Activated effector memory CD4-positive, alpha-beta T cell treated with anti-CD3 and anti-CD28 coated beads, Interleukin-2, amount 50 U/mL, for 16 hours (primary cell): ENCODE results near the gene SLC8B1.
"Not testable (repeated sequence)": the region's sequence is repeated elsewhere in the genome, so short reads cannot be mapped to it uniquely, and the experiment has no call there.

Experiments
- DNase-seq: peaks from one replicate; pipeline ENCODE4 v3.0.0-alpha.2; 2020

SLC8B1 gene

DNA sequence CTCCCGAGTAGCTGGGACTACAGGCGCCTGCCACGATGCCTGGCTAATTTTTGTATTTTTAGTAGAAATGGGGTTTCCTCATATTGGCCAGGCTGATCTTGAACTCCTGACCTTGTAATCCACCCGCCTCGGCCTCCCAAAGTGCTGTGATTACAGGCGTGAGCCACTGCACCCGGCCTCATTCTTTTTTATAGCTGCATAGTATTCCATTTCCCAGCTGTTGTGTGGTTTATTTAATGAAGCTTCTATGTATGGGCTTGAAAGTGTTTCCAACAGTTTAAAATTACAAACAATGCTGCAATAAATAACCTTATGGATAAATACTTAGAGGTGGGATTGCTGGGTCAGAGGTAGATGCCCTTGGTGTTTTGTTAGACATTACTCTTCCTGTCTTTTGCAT lies 19.3 kb upstream of the SLC8B1 start:
- not testable (repeated sequence) for DNase-seq

DNA sequence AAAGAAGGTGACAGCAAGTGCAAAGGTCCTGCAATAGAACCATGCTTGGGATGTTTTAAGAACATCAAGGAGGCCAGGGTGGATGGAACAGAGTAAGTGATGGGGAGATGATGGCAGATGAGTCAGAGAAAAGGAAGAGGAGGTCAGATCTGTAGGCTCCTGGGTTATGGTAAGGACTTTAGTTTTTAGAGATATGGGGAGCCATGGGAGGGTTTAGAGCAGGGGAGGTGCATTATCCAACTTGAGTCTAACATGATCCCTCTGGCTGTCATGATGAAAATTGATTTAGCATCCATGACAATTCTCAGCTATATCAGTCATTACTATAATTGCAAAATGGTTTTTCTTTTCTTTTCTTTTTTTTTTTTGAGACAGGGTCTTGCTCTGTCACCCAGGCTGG lies 16.2 kb upstream of the SLC8B1 start:
- DNase-seq, result no peak

GRCh38 chr12:113348849-113349536 lies 14.1 kb upstream of the SLC8B1 start:
- no peak for DNase-seq

DNA sequence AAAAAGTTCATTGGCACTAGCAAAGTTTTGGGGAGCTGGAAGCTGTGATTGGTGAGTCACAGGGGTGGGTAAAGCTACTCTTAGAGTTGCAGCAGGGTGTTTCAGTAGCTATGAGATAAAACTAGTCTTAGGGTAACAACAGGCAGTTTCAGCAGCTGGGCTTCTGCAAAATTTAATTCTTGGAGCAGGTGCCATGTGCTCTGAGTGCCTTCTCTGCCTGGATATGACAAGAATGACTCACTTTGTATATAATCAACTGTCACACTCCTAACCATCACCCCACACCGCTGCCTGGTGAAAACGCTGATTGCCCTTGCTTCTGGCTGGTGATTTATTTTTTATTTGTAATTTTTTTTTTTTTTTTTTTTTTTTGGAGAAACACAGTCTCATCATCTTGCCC lies 13.0 kb upstream of the SLC8B1 start:
- DNase-seq, result no peak

- no peak for DNase-seq
These were observed 12.2 kb upstream of the SLC8B1 start for GRCh38 chr12:113347107-113347506.

DNA sequence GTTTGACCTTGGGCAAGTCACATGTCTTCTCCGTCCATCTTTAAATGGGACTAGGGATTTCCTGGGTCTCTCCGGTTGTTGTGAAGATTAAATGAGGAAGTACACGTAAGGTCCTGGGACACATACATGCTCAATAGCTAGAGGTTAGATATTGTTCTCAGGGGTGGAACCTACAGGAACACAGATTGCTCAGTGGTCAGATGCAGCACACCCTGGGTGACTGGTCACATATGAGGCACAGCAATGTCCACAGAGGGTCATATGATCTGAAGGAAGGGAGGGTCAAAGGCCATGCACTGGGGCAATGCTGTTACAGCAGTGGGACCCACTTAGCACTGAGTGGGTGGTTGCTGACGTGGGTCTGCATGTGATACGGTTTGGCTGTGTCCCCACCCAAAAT lies 11.4 kb upstream of the SLC8B1 start:
- no peak for DNase-seq

DNA sequence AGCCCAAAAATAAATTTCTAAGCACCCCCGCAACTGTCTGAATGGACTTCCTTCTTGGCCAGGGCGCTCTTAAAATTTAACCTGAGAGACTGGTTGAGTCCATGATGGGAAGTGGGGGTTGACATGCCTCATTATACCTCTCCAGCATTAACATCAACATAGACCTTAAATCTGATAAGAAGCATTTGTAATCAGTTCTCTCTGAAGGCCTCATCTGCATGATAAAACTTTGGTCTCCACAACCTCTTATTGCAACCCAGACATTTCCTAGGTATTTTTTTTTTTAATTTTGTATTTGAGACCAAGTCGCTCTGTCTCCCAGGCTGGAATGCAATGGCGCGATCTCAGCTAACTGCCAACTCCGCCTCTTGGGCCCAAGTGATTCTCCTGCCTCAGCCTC lies 10.4 kb upstream of the SLC8B1 start:
- DNase-seq, result no peak

- DNase-seq, result no peak
These were observed 6.6 kb upstream of the SLC8B1 start for GRCh38 chr12:113341535-113341934.

DNA sequence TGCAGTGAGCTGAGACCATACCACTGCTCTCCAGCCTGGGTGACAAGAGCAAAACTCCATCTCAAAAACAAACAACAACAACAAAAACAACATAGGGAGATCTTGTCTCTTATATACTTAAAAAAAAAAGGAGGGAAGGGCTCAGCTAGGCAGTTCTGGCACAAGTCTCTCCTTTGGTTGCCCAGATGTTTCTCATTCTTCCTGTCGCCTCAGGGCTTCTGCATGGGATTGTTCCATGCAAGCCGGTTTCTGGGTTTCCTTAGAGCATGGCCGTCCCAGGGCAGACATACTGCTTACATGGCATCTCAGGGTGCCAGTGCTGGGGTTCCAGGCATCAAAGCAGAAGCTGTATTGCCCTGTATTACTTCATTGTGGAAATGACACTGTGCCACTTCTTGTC lies 5.2 kb upstream of the SLC8B1 start:
- no peak for DNase-seq

DNA sequence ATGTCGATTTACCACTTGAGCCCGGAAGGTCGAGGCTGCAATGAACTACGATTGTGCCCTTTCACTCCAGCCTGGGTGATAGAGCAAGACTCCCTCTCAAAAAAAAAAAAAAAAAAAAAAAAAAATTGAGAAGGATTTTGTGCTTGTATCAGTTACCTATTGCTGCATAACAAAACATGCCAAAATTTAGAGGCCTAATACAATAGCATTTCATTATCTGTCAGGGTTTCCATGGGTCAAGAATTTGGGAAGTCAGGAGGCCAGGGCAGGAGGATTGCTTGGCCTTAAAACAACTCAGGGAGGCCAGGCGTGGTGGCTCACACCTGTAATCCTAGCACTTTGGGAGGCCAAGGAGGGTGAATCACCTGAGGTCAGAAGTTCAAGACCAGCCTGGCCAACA lies 4.6 kb upstream of the SLC8B1 start:
- DNase-seq, result no peak

- DNase-seq, result no peak
These were observed 778 bp downstream of the SLC8B1 start for GRCh38 chr12:113333877-113334785.

GRCh38 chr12:113333418-113333750 lies 1.5 kb downstream of the SLC8B1 start:
- DNase-seq, result no peak

DNA sequence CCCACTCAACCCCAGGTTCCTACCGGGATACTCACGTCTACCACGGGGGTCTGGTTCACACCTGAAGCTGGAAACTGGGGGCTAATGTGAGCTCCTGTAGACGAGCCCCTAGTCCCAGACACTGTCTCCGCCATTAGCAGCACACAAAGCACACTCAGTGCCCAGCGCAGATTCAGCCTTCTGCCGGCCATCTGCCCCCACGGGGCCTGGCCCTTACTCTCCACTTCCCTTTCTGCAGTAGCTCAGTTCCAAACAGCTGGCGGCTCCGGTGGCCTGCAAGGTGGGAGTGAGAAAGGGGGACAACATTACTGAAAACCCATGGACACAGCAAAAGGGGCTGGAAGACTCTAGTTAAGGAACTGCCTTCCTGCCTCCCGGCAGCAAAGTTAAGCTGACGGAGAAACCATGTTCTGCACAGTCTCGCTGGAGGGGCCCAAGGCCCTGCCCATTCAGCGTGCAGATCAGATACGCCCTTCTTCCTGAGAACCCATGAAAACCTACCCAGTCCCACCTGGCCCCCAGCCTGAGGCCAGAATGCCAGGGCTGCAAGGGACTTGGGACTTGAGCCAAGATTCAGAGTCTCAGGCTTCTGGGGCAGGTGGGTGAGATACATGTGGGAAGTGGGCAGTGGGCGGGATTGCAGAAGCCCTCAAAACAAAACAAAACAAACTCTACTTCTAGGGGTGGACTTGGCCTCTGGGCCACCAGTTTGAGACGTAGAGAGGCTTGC lies 2.1 kb downstream of the SLC8B1 start:
- no peak for DNase-seq

GRCh38 chr12:113330505-113330904 lies 4.4 kb downstream of the SLC8B1 start:
- DNase-seq, result no peak

- DNase-seq, result no peak
These were observed 5.0 kb downstream of the SLC8B1 start for GRCh38 chr12:113329791-113330417.

GRCh38 chr12:113329022-113329790 lies 5.7 kb downstream of the SLC8B1 start:
- DNase-seq, result no peak

DNA sequence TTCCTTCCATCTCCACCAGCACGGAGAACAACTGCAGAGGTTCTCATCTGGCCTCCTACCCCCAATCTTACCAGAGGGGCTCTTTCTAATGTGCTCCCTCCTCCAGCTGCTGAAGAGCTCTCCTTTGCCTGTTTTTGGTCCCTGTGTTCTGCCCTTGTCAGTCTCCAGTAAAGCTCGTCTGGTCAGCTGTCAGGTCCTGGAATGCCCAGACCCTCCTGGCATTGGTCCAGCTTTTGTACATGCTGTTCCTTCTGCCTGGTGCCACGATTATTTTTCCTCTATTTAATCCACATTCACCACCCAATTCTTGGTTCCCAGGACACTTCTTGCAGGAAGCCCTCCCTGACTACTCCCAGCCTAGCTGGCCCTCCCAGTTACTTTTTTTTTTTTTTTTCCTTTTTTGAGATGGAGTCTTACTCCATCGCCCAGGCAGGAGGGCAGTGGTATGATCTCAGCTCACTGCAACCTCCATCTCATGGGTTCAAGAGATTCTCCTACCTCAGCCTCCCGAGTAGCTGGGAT lies 6.5 kb downstream of the SLC8B1 start:
- DNase-seq, result no peak

- DNase-seq, result no peak
These were observed 8.0 kb downstream of the SLC8B1 start for GRCh38 chr12:113326775-113327395.

DNA sequence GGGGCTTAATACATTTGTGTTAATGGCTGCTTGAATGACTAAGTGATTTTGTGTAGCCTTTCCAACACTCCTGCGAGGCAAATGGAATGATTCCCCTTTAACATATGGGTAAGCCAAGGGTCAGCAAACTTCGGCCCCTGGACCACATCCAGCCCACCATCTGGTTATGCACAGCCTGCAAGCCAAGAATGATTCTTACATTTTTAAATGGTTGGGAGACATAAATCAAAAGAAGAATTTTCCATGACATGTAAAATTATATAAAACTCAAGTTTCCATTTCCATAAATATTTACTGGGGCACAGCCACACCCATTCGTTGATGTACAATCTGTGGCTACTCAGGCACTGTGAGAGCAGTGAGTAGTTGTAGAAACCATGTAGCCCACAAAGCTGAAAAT lies 9.0 kb downstream of the SLC8B1 start:
- DNase-seq, result no peak

DNA sequence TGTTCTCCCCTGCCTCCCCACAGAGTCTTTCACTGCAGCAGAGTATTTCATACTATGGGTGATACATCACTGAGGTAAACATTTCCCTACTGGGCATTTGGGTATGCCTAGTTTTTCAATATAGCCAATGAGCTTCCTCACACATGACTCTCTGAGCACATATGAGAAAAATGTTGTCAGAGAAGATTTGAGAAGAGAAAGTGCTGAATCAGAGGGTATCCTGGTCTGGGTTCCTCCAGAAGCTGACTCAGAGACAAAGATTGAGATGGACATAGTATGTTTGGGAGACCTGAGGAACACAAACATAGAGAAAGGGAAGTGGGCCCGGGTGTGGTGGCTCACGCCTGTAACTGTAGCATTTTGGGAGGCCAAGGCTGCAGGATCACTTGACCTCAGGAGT lies 12.6 kb downstream of the SLC8B1 start:
- no peak for DNase-seq

DNA sequence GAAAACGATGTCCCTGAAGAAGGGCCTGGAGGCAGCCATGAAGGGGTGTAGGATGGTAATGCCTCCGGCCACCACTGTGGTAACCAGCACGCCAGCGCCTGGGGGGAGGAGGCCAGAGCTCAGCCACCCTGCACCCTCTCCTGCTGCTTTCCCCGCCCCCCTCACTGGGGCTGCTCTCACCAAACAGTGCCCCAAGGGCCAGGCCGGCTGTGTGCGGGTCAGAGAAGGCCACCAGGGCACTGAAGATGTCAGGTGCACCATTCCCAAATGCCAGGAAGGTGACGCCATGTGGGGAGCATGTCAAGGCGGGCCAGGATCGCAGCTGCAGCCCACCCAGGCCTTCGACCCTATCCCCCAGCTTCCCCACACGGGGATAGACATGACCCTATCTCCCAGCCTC lies 14.5 kb downstream of the SLC8B1 start:
- no peak for DNase-seq
